Keratinocyte (primary cell): ENCODE data around the gene ZSCAN30. TPM values are rescaled to one million over a fixed set of nuclear protein-coding genes. Genes with fewer than 3 reads are reported as not detected.

Experiments
- DNase-seq: peaks from one replicate; pipeline ENCODE4 v3.0.0-alpha.2; 2011; ENCODE audit warnings: low read depth, missing footprints, low spot score
- FAIRE-seq: peaks from 2 replicates; lab custom pipeline; 2011; peaks lifted over from hg19 to GRCh38; lab: Jason Lieb, UNC
- H2AFZ ChIP-seq: 2 replicates; pipeline ENCODE4 v1.6.0; 2012; ENCODE audit warnings: low read length, control low read depth, inconsistent platforms; ENCODE audit not compliant: control insufficient read depth
- H3K27ac ChIP-seq: 2 replicates; pipeline ENCODE4 v1.5.1; 2011; ENCODE audit warnings: low read length; ENCODE audit not compliant: control insufficient read depth, insufficient read depth
- H3K27me3 ChIP-seq: 3 replicates; pipeline ENCODE4 v1.6.0; 2011; ENCODE audit warnings: low read length; ENCODE audit not compliant: control insufficient read depth, insufficient read depth; ENCODE audit errors: extremely low read depth
- H3K36me3 ChIP-seq, 2 experiments: 2 replicates in 1 of 2; 3 replicates in 1 of 2; pipeline ENCODE4 v1.5.1; 2011; ENCODE audit warnings: low read length in 2 of 2, mild to moderate bottlenecking in 1 of 2; ENCODE audit not compliant: control insufficient read depth in 2 of 2, insufficient read depth in 2 of 2; ENCODE audit errors: extremely low read depth in 1 of 2
- H3K4me1 ChIP-seq: 3 replicates; pipeline ENCODE4 v1.5.1; 2011; ENCODE audit warnings: low read length; ENCODE audit not compliant: control insufficient read depth, insufficient read depth; ENCODE audit errors: extremely low read depth
- H3K4me2 ChIP-seq: 3 replicates; pipeline ENCODE4 v1.6.0; 2011; ENCODE audit warnings: low read depth, low read length; ENCODE audit not compliant: control insufficient read depth, insufficient read depth; ENCODE audit errors: extremely low read depth
- H3K4me3 ChIP-seq, 3 experiments: fragments of 200-600 bp in 1 of 3; sonication (generic) in 1 of 3; 2 replicates in 2 of 3; 3 replicates in 1 of 3; pipeline ENCODE4 v1.5.1; 2011 to 2016; ENCODE audit warnings: low read length in 3 of 3, mild to moderate bottlenecking in 3 of 3, control low read depth in 2 of 3, inconsistent platforms in 1 of 3, low read depth in 1 of 3, mixed read lengths in 1 of 3, mixed run types in 1 of 3, moderate library complexity in 1 of 3; ENCODE audit not compliant: control insufficient read depth in 2 of 3, insufficient read depth in 2 of 3; ENCODE audit errors: extremely low read depth in 1 of 3
- H3K79me2 ChIP-seq: 2 replicates; pipeline ENCODE4 v1.6.0; 2012; ENCODE audit warnings: low read length; ENCODE audit not compliant: control insufficient read depth, insufficient read depth
- H3K9ac ChIP-seq: 3 replicates; pipeline ENCODE4 v1.6.0; 2011; ENCODE audit warnings: low read length; ENCODE audit not compliant: control insufficient read depth, insufficient read depth; ENCODE audit errors: extremely low read depth
- H3K9me1 ChIP-seq: 3 replicates; pipeline ENCODE4 v1.6.0; 2011; ENCODE audit warnings: low read length; ENCODE audit not compliant: control insufficient read depth, insufficient read depth; ENCODE audit errors: extremely low read depth
- H3K9me3 ChIP-seq: 2 replicates; pipeline ENCODE4 v1.5.1; 2012; ENCODE audit warnings: low read depth, low read length; ENCODE audit not compliant: control insufficient read depth
- H4K20me1 ChIP-seq: 3 replicates; pipeline ENCODE4 v1.6.0; 2011; ENCODE audit warnings: low read length; ENCODE audit not compliant: control insufficient read depth, insufficient read depth; ENCODE audit errors: extremely low read depth
- CTCF ChIP-seq, 3 experiments: IDR thresholded peaks in 1 of 3; conservative IDR thresholded peaks in 1 of 3; optimal IDR thresholded peaks in 1 of 3; 2 replicates in 2 of 3; 3 replicates in 1 of 3; pipeline versions ENCODE3 to v1.5.1; 2011; ENCODE audit warnings: low read length in 3 of 3, mild to moderate bottlenecking in 3 of 3, moderate library complexity in 2 of 3, control low read depth in 1 of 3, inconsistent platforms in 1 of 3; ENCODE audit not compliant: insufficient read depth in 2 of 3; ENCODE audit errors: extremely low read depth in 1 of 3
- EZH2 ChIP-seq: IDR thresholded peaks from one replicate; pipeline ENCODE4 v1.6.1; 2012; ENCODE audit warnings: inconsistent platforms, mild to moderate bottlenecking, low read length, moderate library complexity
- dilution Hi-C: fragments of 300-500 bp; cut with MboI; formaldehyde crosslinking; loops from one replicate; pipeline ENCODE4 v1.7.0; 2020; ENCODE audit warnings: low sequenced_read_pairs; ENCODE audit not compliant: extremely low pct_ligation_motif_present
- polyA plus RNA-seq, 5 experiments: library from polyadenylated mRNA; depleted of rRNA in 3 of 5; stranded (reverse) in 3 of 5; stranded (forward) in 1 of 5; unstranded in 1 of 5; fragments of >200 nt; gene quantifications; 1 replicate in 1 of 5; 2 replicates in 3 of 5; 3 replicates in 1 of 5; pipeline versions ENCODE4 v1.2.1 to v1.2.3, GENCODE V29; 2011 to 2012; ENCODE audit warnings: missing spikeins in 2 of 5, low read depth in 1 of 5, low replicate concordance in 1 of 5

Gene ZSCAN30
- polyA plus RNA-seq, 1 donor (not counting 4 experiments of a cell fraction or from before 2014, with no cell fraction given) = 13.6 TPM

GRCh38 chr18:35303610-35304009 lies 13.6 kb upstream of the ZSCAN30 start:
- no peak overlapping the region for H3K4me3 ChIP-seq
- FAIRE-seq (no peak), DNase-seq (no peak)
- no peaks in the 10 kb centered on the region for H3K9me1 ChIP-seq
- H3K79me2 ChIP-seq = peaks cover 18% of the 10 kb centered on the region
- dilution Hi-C loops = no loop called here
- H2AFZ ChIP-seq = no peak overlapping the region
- H3K4me2 ChIP-seq = no peak overlapping the region
- H3K36me3 ChIP-seq = peaks cover 20 to 25% of the 10 kb centered on the region in 2 experiments
- no peak for TF ChIP-seq EZH2
- no peak for TF ChIP-seq CTCF (optimal IDR thresholded peaks at IDR 0.05 in 1 of 3, IDR thresholded peaks at IDR 0.05 in 1 of 3, conservative IDR thresholded peaks at IDR 0.05 in 1 of 3; ENCODE audit: extremely low read depth in 1 of 3, insufficient read depth in 2 of 3, low read length in 3 of 3)
- H3K27ac ChIP-seq = no peak overlapping the region
- no peaks in the 10 kb centered on the region for H4K20me1 ChIP-seq
- H3K9me3 ChIP-seq = peaks cover 45% of the 10 kb centered on the region
- no peak overlapping the region for H3K9ac ChIP-seq
- no peaks in the 10 kb centered on the region for H3K4me1 ChIP-seq
- no peaks in the 10 kb centered on the region for H3K27me3 ChIP-seq

- peaks cover 4% of the 10 kb centered on the region for H3K9me3 ChIP-seq
- dilution Hi-C loops = no loop called here
- H3K79me2 ChIP-seq = peaks cover 54% of the 10 kb centered on the region
Observed at GRCh38 chr18:35296060-35296459, 6.0 kb upstream of the ZSCAN30 start.

More at GRCh38 chr18:35296060-35296459, 6.0 kb upstream of the ZSCAN30 start:
- TF ChIP-seq CTCF (optimal IDR thresholded peaks at IDR 0.05 in 1 of 3, IDR thresholded peaks at IDR 0.05 in 1 of 3, conservative IDR thresholded peaks at IDR 0.05 in 1 of 3; ENCODE audit: extremely low read depth in 1 of 3, insufficient read depth in 2 of 3, low read length in 3 of 3) (no peak), EZH2 (no peak)
- Histone ChIP-seq H3K4me3 (no peak overlapping the region), H3K36me3 (peaks cover 8 to 10% of the 10 kb centered on the region in 2 experiments), H2AFZ (no peak overlapping the region), H3K27me3 (no peaks in the 10 kb centered on the region), H3K27ac (no peak overlapping the region), H3K4me1 (peaks cover 3% of the 10 kb centered on the region), H3K9me1 (no peaks in the 10 kb centered on the region), H3K9ac (no peak overlapping the region), H3K4me2 (no peak overlapping the region), H4K20me1 (no peaks in the 10 kb centered on the region)
- FAIRE-seq (no peak), DNase-seq (no peak)
